NCI-H2196 (cell line): ENCODE data around the gene NFIB.

Experiments
- DNase-seq: peaks from one replicate; lab custom pipeline; 2025; ENCODE audit not compliant: unreplicated experiment; lab: John Stamatoyannopoulos, UW

Gene NFIB

DNA sequence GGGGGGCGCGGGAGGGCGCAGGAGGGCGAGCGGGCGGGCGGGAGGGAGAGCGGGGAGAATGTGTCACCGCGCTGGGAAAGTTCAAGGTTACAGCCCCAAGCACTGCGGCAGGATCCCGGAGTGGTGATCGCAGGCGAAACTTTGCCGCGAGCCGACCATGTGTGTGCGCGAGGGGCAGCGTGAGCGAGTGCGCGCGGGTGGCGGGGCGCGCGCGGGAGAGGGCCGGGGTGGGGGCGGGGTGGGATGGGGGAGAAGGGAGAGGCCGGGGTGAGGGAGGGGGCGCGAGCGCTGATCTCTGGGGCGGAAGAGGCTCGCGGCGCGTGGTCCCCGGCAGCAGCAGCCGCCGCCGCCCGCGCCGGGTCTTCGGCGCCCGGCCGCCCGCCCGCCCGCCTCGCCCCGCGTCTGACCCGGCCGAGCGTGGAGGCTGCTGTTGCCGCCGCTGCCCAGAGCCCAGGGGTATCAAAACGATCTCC, at the start of gene NFIB:
NFIB (minus strand) TSS at position 191 of the 473 bp plus-strand sequence. CDS start 630 bp downstream, outside the sequence.
- DNase-seq = peak; percentile 75

DNA sequence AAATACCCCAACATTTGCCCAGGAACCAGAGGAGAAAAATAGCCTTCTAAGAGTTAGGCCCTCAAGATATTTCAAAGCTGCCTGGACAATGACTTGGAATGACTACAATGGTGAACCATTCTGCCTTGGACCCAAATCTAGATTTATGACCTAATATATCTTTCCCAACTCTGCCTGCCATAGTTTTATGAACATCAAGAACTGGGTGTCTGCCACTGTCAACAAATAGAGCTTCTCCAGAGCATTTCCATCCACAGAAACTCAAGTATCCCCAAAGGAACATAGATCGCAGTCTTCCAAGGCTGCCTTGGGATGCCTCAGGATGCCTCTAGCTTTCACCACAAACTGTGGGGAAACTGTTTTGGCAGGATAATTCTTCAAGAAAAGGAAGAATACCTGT, 48.2 kb upstream of the NFIB start:
- DNase-seq = no peak

DNA sequence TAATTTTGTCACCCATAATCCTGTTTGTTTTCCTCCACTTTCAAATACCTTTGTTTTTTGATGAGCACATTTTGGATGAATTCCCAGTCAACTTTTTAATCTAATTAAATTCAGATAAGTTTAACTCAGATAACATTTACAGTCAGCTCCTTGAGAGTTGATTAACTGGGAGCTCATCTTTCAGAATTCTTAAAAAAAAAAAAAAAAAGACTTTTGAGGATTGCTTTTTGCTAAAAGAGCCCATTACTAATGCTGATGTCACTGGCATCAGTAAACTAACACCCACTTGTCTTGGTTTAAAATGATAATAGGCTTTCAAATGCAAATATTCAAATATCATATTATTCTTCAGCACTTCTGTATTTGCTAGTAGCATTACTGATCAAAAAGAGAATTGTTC, 47.1 kb upstream of the NFIB start:
- DNase-seq = no peak

DNA sequence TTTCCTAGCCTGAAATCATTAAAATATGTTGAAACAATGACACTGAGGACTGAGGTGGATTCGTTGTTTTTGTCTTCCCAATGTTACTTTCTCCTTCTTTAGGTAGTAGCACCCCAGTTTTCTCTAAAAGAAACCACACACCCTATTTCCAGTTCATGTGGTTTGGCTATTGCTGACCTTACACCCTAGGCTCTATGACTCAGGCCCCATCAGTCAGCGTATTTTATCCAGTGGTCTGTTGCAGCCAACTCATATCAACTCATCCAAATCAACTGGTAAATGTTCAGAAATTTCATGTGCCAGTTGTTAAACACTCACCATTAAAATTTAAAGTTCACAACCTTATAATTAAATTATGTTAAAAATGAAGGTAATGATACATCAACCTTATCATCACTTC, 44.6 kb upstream of the NFIB start:
- DNase-seq = no peak

DNA sequence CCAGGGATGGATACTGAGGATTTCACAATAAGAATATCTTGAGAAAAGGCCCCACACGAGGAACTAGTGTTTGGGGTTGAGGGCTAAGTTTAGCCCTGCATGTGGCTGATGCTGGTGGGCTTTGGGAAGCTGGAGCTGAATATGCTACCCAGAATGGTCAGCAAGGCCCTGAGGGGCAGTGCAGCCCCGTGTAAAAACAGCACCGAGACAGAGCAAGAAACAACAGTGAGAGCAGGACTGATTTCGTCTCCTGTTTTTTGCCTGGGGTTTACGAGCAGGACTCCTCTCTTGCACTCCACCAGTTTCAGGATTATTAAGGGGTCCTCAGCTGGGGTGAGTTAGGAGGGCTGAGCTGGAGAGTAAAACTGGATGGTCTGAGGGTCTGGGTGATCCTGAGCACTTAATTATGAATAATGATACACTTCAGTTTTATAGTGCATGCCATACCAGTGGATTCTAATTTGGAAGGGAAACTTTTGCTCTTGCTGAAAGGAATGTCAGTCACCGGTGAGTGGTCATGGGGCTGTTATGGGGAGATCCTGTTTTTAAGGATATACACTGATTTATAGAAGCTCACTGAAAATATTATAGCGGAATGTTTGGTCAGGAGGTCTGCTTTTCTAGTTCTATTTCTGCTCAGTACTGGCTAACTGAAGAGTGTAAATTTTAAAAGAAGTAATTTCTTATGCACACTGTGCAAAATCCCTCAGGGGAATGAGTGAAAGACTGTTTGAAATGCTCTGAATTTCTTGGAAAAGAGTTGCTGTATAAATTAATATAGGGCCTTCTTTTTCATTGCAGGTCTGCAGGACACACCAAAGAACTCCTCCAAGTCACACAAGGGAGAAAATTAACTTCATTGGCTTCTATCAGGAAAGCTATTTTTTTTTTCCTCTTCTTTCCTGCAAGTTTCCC, 42.7 kb upstream of the NFIB start:
- no peak for DNase-seq

DNA sequence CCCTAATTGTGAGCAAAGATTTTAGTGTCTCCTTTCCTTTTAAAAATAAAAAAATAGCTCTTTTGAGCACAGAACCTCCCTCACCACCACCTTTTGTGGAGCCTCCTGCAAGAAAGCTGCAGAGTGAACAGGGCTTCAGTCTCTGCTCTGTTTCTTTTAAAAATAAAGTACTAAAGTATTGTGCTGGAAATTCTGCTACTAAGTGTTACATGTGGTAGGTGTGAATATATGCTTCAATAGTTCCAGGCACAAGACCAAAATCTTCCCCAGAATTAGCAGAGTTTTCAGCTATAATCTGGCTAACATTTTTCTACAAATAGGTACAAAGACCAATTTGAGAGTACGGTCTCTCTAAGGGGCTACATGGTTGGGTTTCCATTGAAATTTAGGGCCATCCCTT, 40.3 kb upstream of the NFIB start:
- no peak for DNase-seq

DNA sequence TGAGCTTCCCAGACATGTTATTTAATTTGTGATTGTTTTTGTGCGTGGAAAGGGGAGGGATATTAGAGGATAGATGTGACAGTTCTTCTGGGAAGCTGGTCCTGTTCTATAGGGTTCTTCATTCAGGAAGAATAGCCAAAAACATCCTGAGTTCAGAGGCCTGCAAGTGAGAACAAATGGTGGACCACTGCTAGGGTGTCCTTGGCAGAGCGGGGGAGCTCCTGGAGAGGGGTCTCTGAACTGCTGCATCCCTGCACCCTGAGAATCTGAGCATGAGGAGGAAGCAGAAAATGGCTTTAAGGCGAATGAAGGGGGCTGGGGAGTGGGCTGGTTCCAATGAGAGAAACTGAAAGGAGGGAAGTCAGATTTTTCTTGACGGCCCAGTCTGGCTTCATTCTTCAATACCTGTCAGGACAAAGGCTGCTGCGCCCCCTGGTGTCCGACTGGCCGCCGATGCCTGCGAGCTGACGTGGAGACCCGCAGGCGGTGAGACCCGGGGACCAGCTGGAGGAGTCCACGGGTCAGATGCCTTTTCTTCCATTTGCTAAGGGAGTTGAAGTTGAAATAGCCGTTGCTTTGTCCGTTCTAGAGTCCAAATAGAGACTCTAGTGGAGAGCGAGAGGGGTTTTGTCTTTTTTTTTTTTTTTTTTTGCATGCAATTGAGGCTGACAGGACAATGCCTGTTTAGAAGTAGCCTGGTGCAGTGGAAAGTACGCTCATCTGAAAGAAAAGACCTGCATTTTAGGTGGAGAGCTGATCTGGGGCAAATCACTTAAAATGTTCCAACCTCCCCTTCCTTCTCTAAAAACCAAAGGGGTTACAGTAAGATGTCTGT, 39.5 kb upstream of the NFIB start:
- DNase-seq = peak; percentile 99

DNA sequence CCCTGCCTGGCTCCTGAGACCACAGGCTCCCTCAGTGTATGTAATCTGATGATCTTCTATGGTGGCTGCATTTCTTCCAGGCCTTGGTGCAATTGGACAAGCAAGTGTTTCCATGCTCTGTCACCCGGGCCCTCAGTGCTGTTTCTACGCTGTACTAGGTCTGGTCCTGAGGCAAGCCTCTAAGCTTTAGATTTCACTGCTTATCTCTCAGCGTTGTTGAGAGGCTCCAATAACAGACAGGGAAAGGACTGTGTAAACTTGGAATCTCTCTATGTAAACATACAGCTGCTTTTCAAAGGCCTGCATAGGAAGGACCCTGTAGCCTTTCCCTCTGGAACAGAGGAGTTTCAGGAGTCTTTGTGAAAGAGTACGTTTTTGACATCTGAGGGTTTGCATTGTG, 38.6 kb upstream of the NFIB start:
- DNase-seq = peak; percentile 71

DNA sequence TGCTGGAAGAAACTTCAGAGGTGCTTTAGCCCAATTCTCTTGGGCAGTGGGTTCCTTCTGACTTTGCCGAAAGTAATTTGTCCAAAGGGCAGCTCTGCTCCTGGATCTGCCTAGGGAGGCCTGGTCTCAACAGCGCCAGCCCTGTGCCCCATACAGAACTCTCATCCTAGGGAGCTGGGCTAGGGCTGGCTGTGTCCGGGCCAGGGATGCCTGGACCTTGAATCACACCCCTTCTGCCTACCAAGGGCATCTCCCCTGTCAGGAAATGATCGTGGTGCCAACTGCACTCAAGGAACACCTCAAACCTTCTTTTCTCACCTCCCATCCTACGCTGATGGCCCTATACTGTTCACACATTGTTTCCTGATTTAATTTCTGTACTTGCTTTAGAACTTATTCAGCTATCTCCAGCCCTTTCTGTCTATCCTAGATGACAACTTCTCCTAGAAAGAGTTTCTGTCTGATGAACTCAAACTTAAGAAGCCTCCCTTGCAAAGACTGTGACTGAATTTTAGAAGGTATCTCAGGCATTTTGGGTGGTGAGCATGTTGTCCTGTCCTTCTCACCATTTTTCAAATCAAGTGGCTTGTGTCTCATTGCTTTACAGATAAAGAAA, 37.4 kb upstream of the NFIB start:
- DNase-seq = no peak

DNA sequence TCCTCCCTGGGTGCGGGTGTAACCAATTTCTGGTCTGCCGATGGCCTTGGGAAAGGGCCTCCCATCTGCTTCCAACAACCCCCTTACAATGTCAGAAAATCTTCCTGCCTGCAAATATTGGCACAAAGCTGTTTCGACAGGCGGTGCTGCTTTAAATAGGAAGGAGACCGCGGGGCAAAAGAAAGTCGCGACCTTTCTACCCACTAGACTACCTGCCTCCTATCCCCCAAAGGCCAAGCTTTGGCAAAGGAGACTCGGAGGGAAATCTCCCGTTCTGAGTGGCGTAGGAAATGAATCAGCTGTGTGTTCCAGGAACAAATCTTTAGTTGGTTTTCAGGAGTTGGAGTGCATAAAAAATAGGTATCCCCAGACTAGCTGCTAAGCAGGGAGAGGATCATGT, 36.8 kb upstream of the NFIB start:
- DNase-seq = no peak

DNA sequence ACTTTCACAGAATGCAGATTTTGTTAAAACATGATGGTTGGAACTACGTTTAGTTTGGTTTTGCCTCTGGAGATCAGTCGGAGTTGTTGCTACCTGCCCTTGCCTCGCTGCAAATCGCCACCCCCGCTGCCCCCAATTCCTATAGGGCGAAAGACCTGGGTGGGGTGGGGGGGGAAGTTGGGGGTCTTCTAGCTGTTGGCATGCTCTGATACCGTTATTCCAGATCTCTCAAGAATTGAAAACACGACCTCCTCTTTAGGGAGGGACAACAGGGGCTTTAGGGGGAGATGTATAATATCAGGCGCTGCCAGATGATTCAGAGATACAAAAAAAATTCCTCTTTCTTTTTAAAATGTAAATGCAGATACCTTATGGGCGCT, 36.4 kb upstream of the NFIB start:
- no peak for DNase-seq

DNA sequence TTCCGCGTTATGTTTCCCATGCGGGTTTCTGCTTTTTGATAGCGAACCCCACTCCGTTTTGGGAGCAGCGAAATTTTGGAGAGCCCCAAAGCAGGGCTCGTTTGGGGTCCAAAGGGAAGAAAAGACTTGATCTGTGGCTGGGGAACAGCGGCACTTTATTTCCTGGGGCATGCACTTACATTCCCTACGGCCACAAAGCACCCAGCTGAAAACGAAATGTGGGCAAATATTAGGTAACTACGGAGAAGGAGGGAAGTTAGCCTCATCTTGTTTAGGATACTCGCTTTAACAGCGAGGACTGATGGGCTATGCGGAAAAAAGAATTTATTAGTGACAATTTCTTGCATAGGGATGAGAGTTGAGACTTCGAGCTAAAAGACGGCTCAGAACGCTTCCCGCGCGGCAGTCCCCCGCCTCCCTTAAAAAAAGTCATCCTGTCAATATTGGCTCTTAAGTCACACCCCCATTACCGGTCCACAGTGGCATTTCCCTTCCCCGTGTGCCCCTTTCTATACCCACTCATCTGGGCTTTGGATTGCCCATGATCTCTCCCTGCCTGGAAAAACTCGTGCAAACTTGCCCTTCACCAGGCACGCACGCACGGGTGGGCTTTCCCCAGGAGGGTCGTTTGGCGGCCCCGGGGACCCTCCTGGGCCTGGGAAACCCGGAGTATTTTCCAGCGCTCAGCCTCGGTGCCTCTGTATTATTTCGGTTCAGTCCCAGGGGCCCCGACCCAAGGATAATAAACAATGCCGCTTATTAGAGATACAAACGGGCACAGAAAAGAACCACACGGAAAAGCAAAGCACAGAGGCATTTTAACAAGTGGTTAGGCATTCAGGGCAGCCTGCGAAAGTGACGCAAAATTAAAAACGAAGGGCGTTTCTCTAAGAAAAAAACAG, 35.8 kb upstream of the NFIB start:
- DNase-seq = no peak

DNA sequence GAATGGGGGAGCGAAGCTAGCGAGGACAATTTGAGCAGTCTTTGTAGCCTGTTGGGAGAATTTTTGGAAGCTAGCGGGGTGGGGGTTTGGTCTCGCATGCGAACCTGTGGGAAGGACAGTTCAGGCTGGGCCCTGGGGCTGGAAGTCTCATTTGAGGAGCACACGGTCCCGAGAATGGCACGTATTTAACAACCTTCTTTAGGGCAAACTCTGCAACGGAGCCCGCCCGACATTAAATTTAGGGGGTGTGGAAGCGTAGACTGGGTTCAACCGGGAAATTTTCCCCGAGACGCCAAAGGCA, 35.2 kb upstream of the NFIB start:
- no peak for DNase-seq

DNA sequence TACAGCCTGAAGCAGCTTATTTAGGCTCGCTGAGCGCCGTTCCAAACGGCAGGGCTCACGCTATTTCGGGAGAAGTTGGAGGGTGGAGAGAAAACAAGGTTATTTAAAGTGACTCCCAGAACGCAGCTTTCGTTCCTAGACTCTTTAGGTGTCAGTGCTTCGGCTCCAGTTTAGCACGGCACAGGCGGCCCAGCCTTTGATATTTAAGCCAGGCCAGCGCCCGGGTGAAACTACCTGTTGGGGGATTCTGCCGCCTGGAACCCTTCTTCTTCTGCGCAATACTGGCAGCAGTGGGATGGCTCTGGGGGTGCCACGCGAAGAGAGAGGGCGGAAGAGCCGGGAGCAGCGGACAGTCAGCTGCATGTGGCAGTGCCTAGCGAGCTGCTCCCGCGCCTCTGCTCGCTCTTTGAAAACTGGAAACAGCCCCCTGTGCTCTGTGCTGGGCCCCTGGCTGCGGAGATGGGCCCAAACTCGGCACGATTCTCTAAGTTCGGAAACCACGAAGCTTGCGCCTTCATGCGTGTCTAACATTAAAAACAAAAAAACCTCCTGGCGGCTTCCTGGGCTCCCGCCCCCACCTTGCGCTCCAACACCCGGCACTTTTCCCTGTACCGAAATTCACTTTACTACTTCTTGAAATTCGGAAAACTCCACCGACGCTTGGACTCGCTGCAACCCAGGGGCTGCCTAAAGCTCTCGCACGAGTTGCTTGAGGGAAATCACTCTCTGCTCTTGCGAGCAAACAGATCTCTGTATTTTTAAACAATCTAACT, 34.6 kb upstream of the NFIB start:
- DNase-seq = no peak

DNA sequence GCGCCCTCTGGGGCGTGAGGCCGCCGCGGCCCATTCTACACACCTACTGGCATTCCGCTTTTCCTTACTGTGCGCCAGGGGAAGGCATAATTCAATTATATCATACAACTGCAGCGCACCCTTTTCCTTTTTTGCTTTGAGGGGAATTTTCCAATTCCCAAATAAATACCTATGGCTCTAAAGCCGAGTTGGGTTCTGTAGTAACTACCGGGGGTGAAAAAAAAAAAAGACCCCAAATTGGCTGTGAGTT, 34.1 kb upstream of the NFIB start:
- DNase-seq = no peak

DNA sequence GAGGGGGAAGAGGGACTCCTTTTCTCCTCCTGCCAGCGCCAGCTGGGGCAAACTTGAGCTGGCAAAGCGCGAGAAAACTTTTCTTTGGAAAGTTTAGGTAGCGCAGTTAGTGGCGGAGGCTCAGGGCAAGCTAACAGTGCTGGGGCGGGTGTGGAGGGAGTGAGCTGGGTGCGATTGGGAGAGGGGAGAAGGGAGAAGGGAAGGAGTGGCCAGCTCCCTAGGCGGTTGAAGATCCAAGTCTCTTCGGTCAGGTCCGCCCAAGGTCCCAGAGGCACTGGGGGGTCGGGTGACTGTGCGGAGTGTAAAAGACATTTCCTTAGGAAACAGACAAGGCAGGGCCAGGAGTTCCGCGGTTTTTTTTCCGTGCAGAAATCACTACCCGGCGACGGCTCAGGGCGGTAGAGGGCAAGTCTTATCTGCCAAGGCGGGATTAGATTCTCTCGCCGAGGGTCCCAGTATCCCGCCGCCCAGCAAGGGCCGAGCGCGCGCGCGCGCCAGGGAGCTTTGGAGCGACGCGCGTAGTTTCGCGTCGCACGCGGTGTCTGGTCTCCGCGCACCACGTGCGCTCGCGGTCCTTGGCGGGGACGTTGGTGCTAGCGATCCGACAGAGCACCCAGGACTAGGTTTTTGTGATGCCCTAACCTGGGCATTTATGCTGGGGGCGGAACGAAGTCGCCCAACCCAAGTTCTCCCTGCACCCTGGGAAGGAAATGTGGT, 33.6 kb upstream of the NFIB start:
- no peak for DNase-seq

DNA sequence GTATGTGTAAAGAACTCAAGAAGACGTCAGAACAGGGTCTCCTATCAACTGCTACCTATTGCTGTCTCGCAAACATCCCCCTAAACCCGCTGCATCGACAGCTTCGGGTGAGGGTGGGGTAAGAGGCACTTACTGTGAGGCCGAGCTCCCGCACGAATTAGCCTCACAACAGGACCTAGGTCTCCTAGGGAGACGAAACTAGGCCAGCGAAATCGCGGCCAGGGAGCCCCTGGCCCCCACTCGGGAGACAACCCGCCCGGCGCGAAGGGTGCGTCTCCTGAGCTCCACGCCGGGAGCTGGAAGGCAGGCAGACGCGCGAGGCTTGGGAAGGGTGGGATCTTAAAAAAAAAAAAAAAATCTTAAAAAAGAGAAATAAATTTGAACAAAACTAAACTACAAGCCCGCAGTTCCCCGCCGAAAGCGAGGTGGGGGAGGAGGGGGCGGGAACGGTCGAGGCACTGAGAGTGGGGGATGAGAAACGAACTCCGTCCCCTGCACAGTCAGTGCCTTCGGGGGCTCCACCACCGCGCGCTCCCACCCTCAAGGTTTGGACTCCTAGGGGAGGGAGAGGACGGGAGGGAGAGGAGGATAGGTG, 33.0 kb upstream of the NFIB start:
- DNase-seq = no peak

DNA sequence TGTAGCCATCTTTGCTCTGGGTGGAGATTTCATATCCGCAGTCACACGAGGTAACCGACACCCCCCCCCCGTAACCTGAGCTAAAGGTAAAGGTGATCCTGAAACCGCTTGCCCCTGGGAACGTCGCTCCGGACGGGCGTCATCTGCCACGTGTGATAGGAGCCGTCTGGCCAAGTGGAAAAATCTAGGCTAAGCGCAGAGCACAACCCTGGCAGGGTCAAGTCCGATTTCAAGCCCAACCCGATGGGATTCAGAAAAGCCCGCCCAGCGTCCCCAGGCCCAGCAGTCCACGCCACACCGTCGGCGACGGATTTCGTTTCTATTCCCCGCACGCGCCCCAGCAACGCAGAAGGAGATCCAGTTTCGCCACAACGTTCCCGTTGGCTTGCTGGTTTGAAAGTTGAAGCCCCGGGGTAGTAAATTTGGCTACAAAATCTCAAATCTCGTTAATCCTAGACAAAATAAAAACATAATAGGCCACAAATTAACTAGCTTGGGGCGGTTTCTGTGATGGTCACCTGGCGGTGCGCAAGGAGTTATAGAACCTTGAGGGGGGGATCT, 32.4 kb upstream of the NFIB start:
- DNase-seq = no peak
